AG09319 (cell line): ENCODE data around the gene FGGY.
A peak's percentile ranks its signal among the peaks of the same experiment; 100 is the strongest.

Experiments
- DNase-seq: peaks from one replicate; pipeline ENCODE4 v3.0.0-alpha.2; 2010; ENCODE audit warnings: low read depth; ENCODE audit errors: extremely low read depth
- TF ChIP-seq, protein P1 (sequence below): IDR thresholded peaks from 2 replicates; pipeline ENCODE4 v1.5.1; 2011; ENCODE audit warnings: low read depth, mild to moderate bottlenecking, inconsistent platforms, low read length, moderate library complexity

FGGY gene

DNA sequence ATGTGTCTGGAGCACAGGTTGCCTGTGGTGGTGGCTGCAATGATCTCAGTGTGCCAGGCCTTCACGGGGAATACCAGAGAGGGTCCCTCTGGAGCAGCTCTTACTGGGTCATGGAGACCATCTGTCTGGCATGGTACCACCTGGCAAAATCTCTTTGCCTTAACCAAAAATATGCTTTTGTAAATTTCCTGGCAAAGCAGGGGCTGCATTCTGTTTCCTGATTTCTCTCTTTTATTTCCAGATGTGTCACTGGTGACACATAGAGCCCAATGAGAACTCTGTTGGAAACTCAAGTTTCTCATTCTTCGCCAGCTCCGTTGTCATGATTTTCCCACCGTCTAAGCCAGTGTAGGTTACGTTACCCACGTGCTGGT lies 136.5 kb downstream of the FGGY start:
- TF ChIP-seq, protein P1, sequence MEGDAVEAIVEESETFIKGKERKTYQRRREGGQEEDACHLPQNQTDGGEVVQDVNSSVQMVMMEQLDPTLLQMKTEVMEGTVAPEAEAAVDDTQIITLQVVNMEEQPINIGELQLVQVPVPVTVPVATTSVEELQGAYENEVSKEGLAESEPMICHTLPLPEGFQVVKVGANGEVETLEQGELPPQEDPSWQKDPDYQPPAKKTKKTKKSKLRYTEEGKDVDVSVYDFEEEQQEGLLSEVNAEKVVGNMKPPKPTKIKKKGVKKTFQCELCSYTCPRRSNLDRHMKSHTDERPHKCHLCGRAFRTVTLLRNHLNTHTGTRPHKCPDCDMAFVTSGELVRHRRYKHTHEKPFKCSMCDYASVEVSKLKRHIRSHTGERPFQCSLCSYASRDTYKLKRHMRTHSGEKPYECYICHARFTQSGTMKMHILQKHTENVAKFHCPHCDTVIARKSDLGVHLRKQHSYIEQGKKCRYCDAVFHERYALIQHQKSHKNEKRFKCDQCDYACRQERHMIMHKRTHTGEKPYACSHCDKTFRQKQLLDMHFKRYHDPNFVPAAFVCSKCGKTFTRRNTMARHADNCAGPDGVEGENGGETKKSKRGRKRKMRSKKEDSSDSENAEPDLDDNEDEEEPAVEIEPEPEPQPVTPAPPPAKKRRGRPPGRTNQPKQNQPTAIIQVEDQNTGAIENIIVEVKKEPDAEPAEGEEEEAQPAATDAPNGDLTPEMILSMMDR, result no peak
- peak; percentile 41 for DNase-seq

DNA sequence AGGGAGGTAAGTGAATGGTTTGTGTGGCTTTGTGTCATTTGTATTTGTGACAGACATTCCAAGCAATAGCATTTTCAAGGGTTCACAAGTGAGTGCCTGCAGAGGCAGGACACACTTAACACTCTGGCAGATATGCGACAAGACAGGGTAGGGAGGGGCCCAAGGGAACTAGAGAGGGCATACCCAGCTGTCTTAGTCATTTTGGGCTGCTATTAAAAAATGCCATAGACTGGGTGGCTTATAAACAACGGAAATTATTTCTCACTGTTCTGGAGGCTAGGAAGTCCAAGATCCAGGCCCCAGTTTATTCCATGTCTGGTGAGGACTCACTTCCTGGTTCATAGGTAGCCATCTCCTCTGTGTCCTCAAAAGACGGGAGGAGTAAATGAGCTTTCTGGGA lies 137.4 kb downstream of the FGGY start:
- no peak for DNase-seq
- TF ChIP-seq, protein P1, result no peak

DNA sequence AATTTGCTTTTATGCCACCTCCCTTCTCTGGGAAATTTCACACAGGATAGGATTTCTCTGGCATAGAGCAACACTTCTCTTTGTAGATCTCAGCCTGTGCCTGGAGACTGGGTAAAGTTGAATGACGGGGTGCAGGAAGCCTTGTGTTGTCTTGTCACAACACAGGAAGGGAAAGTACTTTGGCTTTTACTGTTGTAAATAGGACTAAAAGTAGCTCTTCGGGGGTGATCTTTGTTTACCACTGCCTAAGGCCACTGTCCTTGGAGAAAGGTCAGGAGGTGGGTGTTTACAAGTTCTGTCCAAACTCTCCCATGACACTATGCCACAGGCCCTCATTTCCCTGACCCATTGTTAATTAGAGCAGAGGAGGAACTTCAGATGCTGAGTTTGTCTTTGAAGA lies 139.7 kb downstream of the FGGY start:
- DNase-seq, result no peak
- TF ChIP-seq, protein P1, result no peak

DNA sequence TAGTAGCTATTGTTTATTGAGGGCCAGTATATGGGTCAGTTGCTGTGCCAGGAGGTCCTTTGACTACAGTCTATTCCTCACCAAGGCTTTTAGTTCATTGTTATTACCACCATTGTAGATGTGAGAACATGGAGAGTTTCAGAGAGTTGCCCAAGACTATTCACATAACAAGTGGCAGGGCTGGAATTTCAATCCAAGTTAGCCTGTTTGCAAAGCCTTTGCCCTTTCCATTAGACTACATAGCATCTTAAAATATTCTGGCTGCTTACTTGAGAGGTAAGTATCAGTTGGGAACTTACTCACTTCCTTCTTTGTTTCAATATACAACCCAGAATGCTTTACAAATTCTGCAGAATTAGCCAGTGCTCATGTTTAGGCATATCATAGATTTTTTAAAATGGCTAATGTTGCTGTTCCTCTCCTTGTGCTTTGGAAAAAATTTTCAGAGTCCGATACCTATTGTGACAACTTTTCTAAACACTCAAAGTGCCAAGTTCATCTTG lies 141.2 kb downstream of the FGGY start:
- TF ChIP-seq, protein P1, result no peak
- no peak for DNase-seq

DNA sequence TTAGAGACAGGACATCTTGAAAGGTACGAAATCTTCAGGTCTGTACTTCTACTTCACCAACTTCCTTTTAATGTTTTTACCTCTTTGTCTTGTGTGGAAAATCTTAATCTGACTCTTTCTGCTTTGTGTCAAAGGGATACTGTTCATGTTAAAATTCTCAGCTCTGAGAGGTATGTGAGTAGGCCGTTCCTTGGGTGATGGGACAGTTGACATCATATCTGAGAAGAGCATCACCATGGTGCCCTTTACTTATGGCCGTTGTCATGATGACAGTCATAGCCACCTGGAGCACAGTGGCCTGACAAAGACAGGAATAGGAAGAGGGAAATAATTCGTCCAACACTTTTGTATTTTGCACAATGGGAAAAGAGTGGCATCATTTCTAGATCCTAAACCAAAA lies 145.6 kb downstream of the FGGY start:
- no peak for DNase-seq
- TF ChIP-seq, protein P1, result no peak

DNA sequence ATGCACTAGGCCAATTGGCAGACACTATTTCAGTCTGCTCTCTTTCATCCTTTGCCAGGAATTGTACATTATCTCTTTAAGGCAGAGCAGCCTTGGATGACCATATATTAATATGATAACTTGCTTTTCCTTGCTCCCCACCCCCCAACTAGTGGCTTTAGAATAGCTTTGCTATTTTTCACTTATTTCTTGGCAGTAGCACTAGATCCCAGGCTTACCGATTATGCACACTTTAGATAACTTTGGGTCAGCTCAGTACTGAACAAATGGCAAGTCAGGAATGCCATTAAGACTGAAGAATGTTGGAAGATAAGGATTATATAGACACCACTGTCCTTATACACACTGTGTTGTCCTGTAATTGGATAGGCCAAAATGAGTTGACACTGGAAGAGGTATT lies 146.4 kb downstream of the FGGY start:
- TF ChIP-seq, protein P1, result no peak
- no peak for DNase-seq

DNA sequence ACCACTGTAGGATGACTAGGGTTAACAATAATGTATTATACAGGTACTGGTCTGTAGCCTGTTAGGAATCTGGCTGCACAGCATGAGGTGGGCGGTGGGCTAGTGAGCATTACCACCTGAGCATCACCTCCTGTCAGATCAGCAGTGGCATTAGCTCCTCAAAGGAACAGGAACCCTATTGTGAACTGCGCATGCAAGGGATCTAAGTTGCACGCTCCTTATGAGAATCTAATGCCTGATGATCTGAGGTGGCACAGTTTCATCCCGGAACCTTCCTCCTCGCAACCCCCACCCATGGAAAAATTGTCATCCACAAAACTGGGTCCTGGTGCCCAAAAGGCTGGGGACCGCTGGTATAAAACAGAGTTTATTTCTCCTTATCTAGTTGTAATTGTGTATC lies 147.6 kb downstream of the FGGY start:
- TF ChIP-seq, protein P1, result no peak
- no peak for DNase-seq
